K562 (cell line): ENCODE measurements around the gene ACACB. TPM values are rescaled to one million over a fixed set of nuclear protein-coding genes. Genes with fewer than 3 reads are reported as not detected.

Experiments used
- ATF3 ChIP-seq, 2 experiments: fragments of 450-650 bp in 1 of 2; sonication (generic) in 1 of 2; formaldehyde crosslinking in 1 of 2; IDR thresholded peaks in 1 of 2; conservative IDR thresholded peaks in 1 of 2; 2 replicates each; pipeline versions ENCODE4 v1.6.1 to v1.8.1; 2016 to 2023; ENCODE audit warnings: mild to moderate bottlenecking in 2 of 2, moderate library complexity in 2 of 2, inconsistent platforms in 1 of 2, missing genetic modification reagents in 1 of 2
- CBX3 ChIP-seq, 2 experiments: IDR thresholded peaks; 1 replicate in 1 of 2; 2 replicates in 1 of 2; pipeline ENCODE4 v1.6.1; 2012; ENCODE audit warnings: inconsistent platforms in 2 of 2, low read length in 2 of 2, borderline replicate concordance in 1 of 2, control low read depth in 1 of 2
- CEBPG ChIP-seq, 3 experiments: fragments of 200-800 bp in 1 of 3; sonication (Bioruptor generic) in 1 of 3; sonication (generic) in 1 of 3; formaldehyde crosslinking in 1 of 3; IDR thresholded peaks in 2 of 3; conservative IDR thresholded peaks in 1 of 3; 2 replicates each; pipeline versions ENCODE4 v1.6.1 to v1.8.0; 2016 to 2022; ENCODE audit warnings: missing compliant biosample characterization in 2 of 3, missing genetic modification characterization in 2 of 3, mild to moderate bottlenecking in 1 of 3, missing genetic modification reagents in 1 of 3
- FOXJ3 ChIP-seq: sonication (generic); formaldehyde crosslinking; IDR thresholded peaks from 2 replicates; pipeline ENCODE4 v1.4.0; 2020; ENCODE audit warnings: mild to moderate bottlenecking, missing genetic modification reagents
- L3MBTL2 ChIP-seq: fragments of 450-650 bp; IDR thresholded peaks from 2 replicates; pipeline ENCODE4 v1.6.1; 2016; ENCODE audit warnings: mild to moderate bottlenecking, moderate library complexity
- MXI1 ChIP-seq: IDR thresholded peaks from 2 replicates; pipeline ENCODE4 v1.6.1; 2011; ENCODE audit warnings: low read depth, mild to moderate bottlenecking, improper control_type of control experiment, low read length
- NR3C1 ChIP-seq: sonication (generic); formaldehyde crosslinking; IDR thresholded peaks from 2 replicates; pipeline ENCODE4 v1.8.1; 2022; ENCODE audit warnings: missing genetic modification reagents
- PTRF ChIP-seq: fragments of 450-650 bp; IDR thresholded peaks from 2 replicates; pipeline ENCODE4 v1.6.1; 2016; ENCODE audit warnings: mild to moderate bottlenecking, missing genetic modification characterization, missing compliant biosample characterization
- RBM22 ChIP-seq: fragments of 200-400 bp; formaldehyde crosslinking; IDR thresholded peaks from 2 replicates; pipeline ENCODE4 v1.6.1; 2018; ENCODE audit warnings: low read length, low read depth; ENCODE audit not compliant: poor library complexity, severe bottlenecking
- SIN3A ChIP-seq, 2 experiments: fragments of 150-350 bp in 1 of 2; IDR thresholded peaks; 2 replicates each; pipeline ENCODE4 v1.6.1; 2011 to 2016; ENCODE audit warnings: borderline replicate concordance in 2 of 2, low read depth in 2 of 2, low read length in 2 of 2, mild to moderate bottlenecking in 2 of 2, moderate library complexity in 2 of 2; ENCODE audit not compliant: control insufficient read depth in 1 of 2
- U2AF2 ChIP-seq: fragments of 200-400 bp; formaldehyde crosslinking; optimal IDR thresholded peaks from 2 replicates; pipeline ENCODE3; 2017; ENCODE audit warnings: low read depth, mild to moderate bottlenecking, low read length
- ZBTB11 ChIP-seq, 3 experiments: fragments of 200-800 bp in 1 of 3; fragments of 250-450 bp in 1 of 3; fragments of 450-650 bp in 1 of 3; sonication (Bioruptor Pico) in 1 of 3; sonication (Bioruptor generic) in 1 of 3; formaldehyde crosslinking in 1 of 3; IDR thresholded peaks; 2 replicates each; pipeline versions ENCODE4 v1.6.1 to v1.8.0; 2016 to 2022; ENCODE audit warnings: mild to moderate bottlenecking in 2 of 3, missing genetic modification characterization in 2 of 3, missing compliant biosample characterization in 1 of 3, moderate library complexity in 1 of 3
- ZBTB5 ChIP-seq: fragments of 450-650 bp; IDR thresholded peaks from 2 replicates; pipeline ENCODE4 v1.6.1; 2017; ENCODE audit warnings: antibody characterized with exemption
- ZNF609 ChIP-seq: sonication (generic); formaldehyde crosslinking; IDR thresholded peaks from 2 replicates; pipeline ENCODE4 v1.8.1; 2023; ENCODE audit warnings: missing genetic modification reagents, mild to moderate bottlenecking, borderline replicate concordance
- polyA plus RNA-seq, 8 experiments: library from polyadenylated mRNA; depleted of rRNA in 4 of 8; stranded (reverse) in 5 of 8; unstranded in 3 of 8; fragments of >200 nt; fragmentation: Nextera tagmentation in 2 of 8; fragmentation: Illumina TruSeq in 1 of 8; extraction: Ambion mirVana in 2 of 8; extraction: Trizol in 1 of 8; gene quantifications; 2 replicates each; pipeline versions ENCODE4 v1.2.1 to v1.2.3, GENCODE V29; 2011 to 2014; ENCODE audit warnings: inconsistent platforms in 1 of 8, missing spikeins in 1 of 8
- total RNA-seq, 7 experiments: library from RNA; depleted of rRNA in 6 of 7; stranded (reverse); fragments of >200 nt in 6 of 7; fragmentation: Illumina TruSeq in 2 of 7; extraction: Trizol in 2 of 7; gene quantifications; 2 replicates each; pipeline versions ENCODE4 v1.2.1 to v1.2.3, GENCODE V29; 2011 to 2021; ENCODE audit warnings: low replicate concordance in 1 of 7

ACACB gene
- total and polyA plus RNA-seq, 9 of the 15 experiments (the other 6 are each of a cell fraction or from before 2014, with no cell fraction given): 0.10 to 2.5 (median 0.83) TPM

- TF ChIP-seq ZNF609 (CRISPR knock-in tag): no peak
- peak; percentile 47; the same call in 1 of the 2 replicates for TF ChIP-seq CEBPG (CRISPR knock-in tag; IDR thresholded peaks at IDR 0.05)
- no peak for TF ChIP-seq CEBPG (tag; conservative IDR thresholded peaks at IDR 0.05 in 1 of 2, IDR thresholded peaks at IDR 0.05 in 1 of 2)
- TF ChIP-seq SIN3A (IDR thresholded peaks at IDR 0.05; ENCODE audit: borderline replicate concordance in 2 of 2, control insufficient read depth in 1 of 2, low read depth in 2 of 2, low read length in 2 of 2): no peak
- no peak for TF ChIP-seq L3MBTL2
- peak; percentile 29; the same call in 1 of the 2 replicates for TF ChIP-seq ATF3 (IDR thresholded peaks at IDR 0.05)
- no peak for TF ChIP-seq ATF3 (CRISPR knock-in tag; conservative IDR thresholded peaks at IDR 0.05)
- TF ChIP-seq ZBTB11 (CRISPR knock-in tag; IDR thresholded peaks at IDR 0.05): no peak
- TF ChIP-seq PTRF (tag): no peak
- no peak for TF ChIP-seq RBM22
- TF ChIP-seq NR3C1 (CRISPR knock-in tag): no peak
- TF ChIP-seq CBX3 (IDR thresholded peaks at IDR 0.05; ENCODE audit: borderline replicate concordance in 1 of 2, low read length in 2 of 2): no peak
- no peak for TF ChIP-seq U2AF2
- TF ChIP-seq ZBTB5: no peak
- no peak for TF ChIP-seq MXI1
- TF ChIP-seq FOXJ3 (CRISPR knock-in tag): no peak
Measured at GRCh38 chr12:109255377-109255776, 139.0 kb downstream of the ACACB start (continued).
